ENCODE data around the gene CDC42EP4. TPM values are rescaled to one million over a fixed set of nuclear protein-coding genes. Genes with fewer than 3 reads are reported as not detected.

CDC42EP4 gene
- total and polyA plus RNA-seq, 2 experiments from 2014 or later: 62.4 to 82.7 TPM

GRCh38 chr17:73281928-73282327, 29.9 kb downstream of the CDC42EP4 start:
- Histone ChIP-seq H3K4me1 (ENCODE audit: insufficient read depth) (peaks cover 27% of the 10 kb centered on the region), H3K4me2 (no peak overlapping the region), H3K36me3 (replicated peaks; ENCODE audit: insufficient read depth, low read depth) (no peaks in the 10 kb centered on the region), H2AFZ (no peak overlapping the region), H3K9me2 (replicated peaks; ENCODE audit: insufficient read depth) (no peaks in the 10 kb centered on the region), H3K9me3 (ENCODE audit: low read depth) (no peaks in the 10 kb centered on the region), H3K79me2 (peaks cover 39% of the 10 kb centered on the region), H4K20me1 (ENCODE audit: insufficient read depth, poor library complexity, severe bottlenecking) (peaks cover 60% of the 10 kb centered on the region), H3K27ac (no peak overlapping the region), H3K4me3 (no peak overlapping the region), H3K27me3 (no peaks in the 10 kb centered on the region)
- TF ChIP-seq CTCF (IDR thresholded peaks at IDR 0.05; ENCODE audit: poor library complexity) (no peak), EZH2phosphoT487 (IDR thresholded peaks at IDR 0.05; ENCODE audit: low read depth, severe bottlenecking, unreplicated experiment) (no peak), EZH2 (IDR thresholded peaks at IDR 0.05; ENCODE audit: borderline replicate concordance) (no peak)
- 87% methylated on average over 7 of the region's 7 CpGs for WGBS (ENCODE audit: low lambda C conversion rate, missing lambda C conversion rate)
- no peak for DNase-seq (ENCODE audit: low spot score)

DNA sequence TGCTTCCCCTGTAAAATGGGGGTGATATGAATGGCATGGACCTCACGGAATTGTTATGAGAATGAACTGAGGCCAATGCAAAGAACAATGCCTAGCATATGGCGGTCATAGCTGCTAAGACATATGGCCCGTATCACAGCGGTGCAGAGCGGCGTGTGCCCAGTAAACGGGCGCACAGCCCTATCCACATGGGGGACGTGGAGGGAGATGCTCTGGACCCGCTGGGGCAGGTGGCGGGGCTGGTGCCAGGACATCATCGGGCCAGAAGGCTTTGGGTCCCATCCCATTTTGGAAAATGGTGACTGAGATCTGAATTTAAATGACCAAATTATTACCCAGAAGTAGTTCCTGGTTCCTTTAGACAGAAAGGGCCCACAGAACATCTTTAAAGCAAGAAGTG, 31.6 kb downstream of the CDC42EP4 start:
- no peak for TF ChIP-seq EZH2 (IDR thresholded peaks at IDR 0.05; ENCODE audit: borderline replicate concordance)
- no peak for TF ChIP-seq EZH2phosphoT487 (IDR thresholded peaks at IDR 0.05; ENCODE audit: low read depth, severe bottlenecking, unreplicated experiment)
- TF ChIP-seq CTCF (IDR thresholded peaks at IDR 0.05; ENCODE audit: poor library complexity): no peak
- H3K4me3 ChIP-seq: no peak overlapping the region
- 97% methylated on average over 12 of the region's 12 CpGs for whole genome bisulfite sequencing (ENCODE audit: low lambda C conversion rate, missing lambda C conversion rate)
- no peak overlapping the region for H2AFZ ChIP-seq
- no peak overlapping the region for H3K4me2 ChIP-seq
- peaks cover 26% of the 10 kb centered on the region for H3K4me1 ChIP-seq (ENCODE audit: insufficient read depth)
- H4K20me1 ChIP-seq (ENCODE audit: insufficient read depth, poor library complexity, severe bottlenecking): peaks cover 42% of the 10 kb centered on the region
- no peak overlapping the region for H3K27ac ChIP-seq
- no peaks in the 10 kb centered on the region for H3K9me2 ChIP-seq (replicated peaks; ENCODE audit: insufficient read depth)
- no peak for DNase-seq (ENCODE audit: low spot score)
- no peaks in the 10 kb centered on the region for H3K27me3 ChIP-seq
- H3K36me3 ChIP-seq (replicated peaks; ENCODE audit: insufficient read depth, low read depth): no peaks in the 10 kb centered on the region
- H3K9me3 ChIP-seq (ENCODE audit: low read depth): no peaks in the 10 kb centered on the region
- H3K79me2 ChIP-seq: peaks cover 22% of the 10 kb centered on the region

GRCh38 chr17:73279704-73280103, 32.1 kb downstream of the CDC42EP4 start:
- peaks cover 17% of the 10 kb centered on the region for H3K79me2 ChIP-seq
- peaks cover 37% of the 10 kb centered on the region for H4K20me1 ChIP-seq (ENCODE audit: insufficient read depth, poor library complexity, severe bottlenecking)
- no peaks in the 10 kb centered on the region for H3K36me3 ChIP-seq (replicated peaks; ENCODE audit: insufficient read depth, low read depth)
- H3K4me1 ChIP-seq (ENCODE audit: insufficient read depth): peaks cover 24% of the 10 kb centered on the region
- no peak overlapping the region for H3K4me2 ChIP-seq
- H3K4me3 ChIP-seq: no peak overlapping the region
- no peak overlapping the region for H3K27ac ChIP-seq
- no peaks in the 10 kb centered on the region for H3K27me3 ChIP-seq
- no peak for DNase-seq (ENCODE audit: low spot score)
- no peaks in the 10 kb centered on the region for H3K9me3 ChIP-seq (ENCODE audit: low read depth)
- 92% methylated on average over 7 of the region's 7 CpGs for WGBS (ENCODE audit: low lambda C conversion rate, missing lambda C conversion rate)
- H2AFZ ChIP-seq: no peak overlapping the region
- no peak for TF ChIP-seq CTCF (IDR thresholded peaks at IDR 0.05; ENCODE audit: poor library complexity)
- no peak for TF ChIP-seq EZH2phosphoT487 (IDR thresholded peaks at IDR 0.05; ENCODE audit: low read depth, severe bottlenecking, unreplicated experiment)
- TF ChIP-seq EZH2 (IDR thresholded peaks at IDR 0.05; ENCODE audit: borderline replicate concordance): no peak
- H3K9me2 ChIP-seq (replicated peaks; ENCODE audit: insufficient read depth): no peaks in the 10 kb centered on the region
